ENCODE measurements around the gene DCAF8.

The DCAF8 gene

GRCh38 chr1:160260406-160261382 lies 1.7 kb downstream of the DCAF8 start:
- H3K9me2 ChIP-seq (ENCODE audit: low read depth, low read length) = no peaks in the 10 kb centered on the region
- peaks cover 46% of the 10 kb centered on the region for H3K79me2 ChIP-seq (ENCODE audit: insufficient read depth, low read length)
- H4K20me1 ChIP-seq (ENCODE audit: insufficient read depth, low read length) = no peaks in the 10 kb centered on the region
- no peaks in the 10 kb centered on the region for H3K9me3 ChIP-seq (ENCODE audit: low read length)
- H3K4me3 ChIP-seq (ENCODE audit: low read depth, low read length, poor library complexity, severe bottlenecking) = peak overlapping the region; percentile 96
- peak overlapping the region; percentile 91 for H3K4me2 ChIP-seq (ENCODE audit: low read length)
- no peaks in the 10 kb centered on the region for H3K27me3 ChIP-seq (ENCODE audit: insufficient read depth, low read length)
- no peak overlapping the region for H2AFZ ChIP-seq (ENCODE audit: low read length)
- peaks cover 11% of the 10 kb centered on the region; the same call in 1 of the 2 replicates for H3K36me3 ChIP-seq (ENCODE audit: insufficient read depth, low read length)
- no peaks in the 10 kb centered on the region for H3F3A ChIP-seq (ENCODE audit: insufficient read depth, low read length)
- peaks cover 40% of the 10 kb centered on the region for H3K4me1 ChIP-seq (ENCODE audit: insufficient read depth, low read length, severe bottlenecking)
- TF ChIP-seq CTCF (IDR thresholded peaks at IDR 0.05; ENCODE audit: low read length) (no peak), EZH2 (IDR thresholded peaks at IDR 0.05; ENCODE audit: borderline replicate concordance, low read length) (no peak)
- H3K27ac ChIP-seq (ENCODE audit: low read depth, low read length, poor library complexity, severe bottlenecking) = peak overlapping the region; percentile 62
- peak overlapping the region; percentile 96 for H3K9ac ChIP-seq (ENCODE audit: low read length)

- Histone ChIP-seq H2AFZ (ENCODE audit: low read length) (no peak overlapping the region), H3K4me1 (ENCODE audit: insufficient read depth, low read length, severe bottlenecking) (peaks cover 39% of the 10 kb centered on the region), H3K27me3 (ENCODE audit: insufficient read depth, low read length) (no peaks in the 10 kb centered on the region), H3F3A (ENCODE audit: insufficient read depth, low read length) (no peaks in the 10 kb centered on the region), H3K4me2 (ENCODE audit: low read length) (no peak overlapping the region), H3K9ac (ENCODE audit: low read length) (no peak overlapping the region), H3K4me3 (ENCODE audit: low read depth, low read length, poor library complexity, severe bottlenecking) (no peak overlapping the region), H4K20me1 (ENCODE audit: insufficient read depth, low read length) (no peaks in the 10 kb centered on the region), H3K27ac (ENCODE audit: low read depth, low read length, poor library complexity, severe bottlenecking) (no peak overlapping the region), H3K36me3 (ENCODE audit: insufficient read depth, low read length) (peaks cover 24% of the 10 kb centered on the region), H3K9me3 (ENCODE audit: low read length) (no peaks in the 10 kb centered on the region), H3K79me2 (ENCODE audit: insufficient read depth, low read length) (peaks cover 46% of the 10 kb centered on the region), H3K9me2 (ENCODE audit: low read depth, low read length) (no peaks in the 10 kb centered on the region)
- TF ChIP-seq EZH2 (IDR thresholded peaks at IDR 0.05; ENCODE audit: borderline replicate concordance, low read length) (no peak), CTCF (IDR thresholded peaks at IDR 0.05; ENCODE audit: low read length) (no peak)
Measured at GRCh38 chr1:160258177-160258798, 4.1 kb downstream of the DCAF8 start.

- Histone ChIP-seq H3K36me3 (ENCODE audit: insufficient read depth, low read length) (peaks cover 24% of the 10 kb centered on the region), H3F3A (ENCODE audit: insufficient read depth, low read length) (0 out of 2 replicates have a peak, but pooled peaks cover 5% of the 10 kb centered on the region), H3K9me2 (ENCODE audit: low read depth, low read length) (no peaks in the 10 kb centered on the region), H3K27ac (ENCODE audit: low read depth, low read length, poor library complexity, severe bottlenecking) (no peak overlapping the region), H3K79me2 (ENCODE audit: insufficient read depth, low read length) (peaks cover 46% of the 10 kb centered on the region), H2AFZ (ENCODE audit: low read length) (no peak overlapping the region), H3K9me3 (ENCODE audit: low read length) (no peaks in the 10 kb centered on the region), H3K9ac (ENCODE audit: low read length) (no peak overlapping the region), H4K20me1 (ENCODE audit: insufficient read depth, low read length) (no peaks in the 10 kb centered on the region), H3K4me1 (ENCODE audit: insufficient read depth, low read length, severe bottlenecking) (peaks cover 31% of the 10 kb centered on the region), H3K27me3 (ENCODE audit: insufficient read depth, low read length) (no peaks in the 10 kb centered on the region), H3K4me2 (ENCODE audit: low read length) (no peak overlapping the region), H3K4me3 (ENCODE audit: low read depth, low read length, poor library complexity, severe bottlenecking) (no peak overlapping the region)
- no peak for TF ChIP-seq CTCF (IDR thresholded peaks at IDR 0.05; ENCODE audit: low read length)
- TF ChIP-seq EZH2 (IDR thresholded peaks at IDR 0.05; ENCODE audit: borderline replicate concordance, low read length) = no peak
Measured at GRCh38 chr1:160257411-160258015, 4.8 kb downstream of the DCAF8 start.
